Neural crest cell (in vitro differentiated cells): ENCODE data around the gene DYSF. TPM values are rescaled to one million over a fixed set of nuclear protein-coding genes. Genes with fewer than 3 reads are reported as not detected.

Experiments used
- DNase-seq: peaks from one replicate; pipeline ENCODE4 v3.0.0; 2021; ENCODE audit warnings: low read depth, mixed read lengths, low spot score
- H3K27ac Mint-ChIP-seq: one replicate; pipeline ENCODE4 v1.8.0; 2021; ENCODE audit warnings: mild to moderate bottlenecking, mixed read lengths; ENCODE audit not compliant: unreplicated experiment
- H3K27me3 Mint-ChIP-seq: 2 replicates; pipeline ENCODE4 v1.8.0; 2021; ENCODE audit warnings: low read depth, mild to moderate bottlenecking, mixed read lengths
- H3K36me3 Mint-ChIP-seq: 2 replicates; pipeline ENCODE4 v1.8.0; 2021; ENCODE audit warnings: low read depth, mild to moderate bottlenecking, mixed read lengths
- H3K4me1 Mint-ChIP-seq: 2 replicates; pipeline ENCODE4 v1.8.0; 2021; ENCODE audit warnings: mixed read lengths
- H3K4me3 Mint-ChIP-seq: one replicate; pipeline ENCODE4 v1.8.0; 2021; ENCODE audit warnings: mild to moderate bottlenecking, mixed read lengths
- H3K9me3 Mint-ChIP-seq: 2 replicates; pipeline ENCODE4 v1.8.0; 2021; ENCODE audit warnings: mixed read lengths
- total RNA-seq: library from RNA; stranded (reverse); gene quantifications from 2 replicates; pipeline ENCODE4 v1.2.1, GENCODE V29; 2021
- TF ChIP-seq, protein P1 (sequence below): fragments of 200-600 bp; sonication (generic); conservative IDR thresholded peaks from 2 replicates; pipeline ENCODE4 v1.5.0; 2021; ENCODE audit warnings: antibody characterized with exemption, mild to moderate bottlenecking

DYSF gene
- total RNA-seq, 1 donor from 2014 or later: 2.2 TPM

- TF ChIP-seq, protein P1, sequence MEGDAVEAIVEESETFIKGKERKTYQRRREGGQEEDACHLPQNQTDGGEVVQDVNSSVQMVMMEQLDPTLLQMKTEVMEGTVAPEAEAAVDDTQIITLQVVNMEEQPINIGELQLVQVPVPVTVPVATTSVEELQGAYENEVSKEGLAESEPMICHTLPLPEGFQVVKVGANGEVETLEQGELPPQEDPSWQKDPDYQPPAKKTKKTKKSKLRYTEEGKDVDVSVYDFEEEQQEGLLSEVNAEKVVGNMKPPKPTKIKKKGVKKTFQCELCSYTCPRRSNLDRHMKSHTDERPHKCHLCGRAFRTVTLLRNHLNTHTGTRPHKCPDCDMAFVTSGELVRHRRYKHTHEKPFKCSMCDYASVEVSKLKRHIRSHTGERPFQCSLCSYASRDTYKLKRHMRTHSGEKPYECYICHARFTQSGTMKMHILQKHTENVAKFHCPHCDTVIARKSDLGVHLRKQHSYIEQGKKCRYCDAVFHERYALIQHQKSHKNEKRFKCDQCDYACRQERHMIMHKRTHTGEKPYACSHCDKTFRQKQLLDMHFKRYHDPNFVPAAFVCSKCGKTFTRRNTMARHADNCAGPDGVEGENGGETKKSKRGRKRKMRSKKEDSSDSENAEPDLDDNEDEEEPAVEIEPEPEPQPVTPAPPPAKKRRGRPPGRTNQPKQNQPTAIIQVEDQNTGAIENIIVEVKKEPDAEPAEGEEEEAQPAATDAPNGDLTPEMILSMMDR: no peak
- H3K27me3 Mint-ChIP-seq: peaks cover 17% of the 10 kb centered on the region
- H3K4me3 Mint-ChIP-seq: peak overlapping the region; percentile 50
- H3K36me3 Mint-ChIP-seq: no peaks in the 10 kb centered on the region
- H3K4me1 Mint-ChIP-seq: peaks cover 17% of the 10 kb centered on the region
- no peak overlapping the region for H3K27ac Mint-ChIP-seq
- no peaks in the 10 kb centered on the region for H3K9me3 Mint-ChIP-seq
- DNase-seq: no peak
These were observed 7.9 kb downstream of the DYSF start for GRCh38 chr2:71461304-71461671.

DNA sequence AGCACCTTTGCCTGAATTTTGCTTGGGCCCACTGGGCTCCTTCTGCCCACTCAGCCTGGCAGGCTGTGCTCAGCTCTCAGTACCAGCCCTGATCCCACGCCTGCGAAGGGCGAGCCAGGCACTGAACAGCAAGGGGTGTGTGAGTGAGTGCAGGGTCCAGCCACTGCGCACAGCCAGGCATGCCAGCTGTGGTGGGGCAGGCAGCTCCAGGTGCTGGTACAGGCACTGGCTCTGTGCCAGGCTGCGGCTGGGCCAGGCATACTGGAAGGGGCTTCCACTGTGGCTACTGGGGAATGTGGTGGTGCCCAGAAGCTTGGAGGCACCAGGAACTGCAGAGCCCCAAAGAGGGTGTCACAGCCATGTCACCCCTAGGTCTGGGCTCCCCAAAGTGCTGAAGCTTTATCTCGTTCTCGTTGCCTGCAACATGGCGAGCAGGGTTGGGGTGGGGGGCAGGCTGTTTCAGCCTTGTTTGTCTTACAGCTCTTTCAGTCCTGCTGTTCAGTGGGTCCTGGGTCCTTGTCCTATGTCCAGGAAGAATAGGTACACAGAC lies 8.8 kb downstream of the DYSF start:
- peaks cover 15% of the 10 kb centered on the region for H3K4me1 Mint-ChIP-seq
- TF ChIP-seq, protein P1: no peak
- H3K27ac Mint-ChIP-seq: no peak overlapping the region
- no peak overlapping the region for H3K4me3 Mint-ChIP-seq
- no peaks in the 10 kb centered on the region for H3K9me3 Mint-ChIP-seq
- peaks cover 20% of the 10 kb centered on the region for H3K27me3 Mint-ChIP-seq
- no peaks in the 10 kb centered on the region for H3K36me3 Mint-ChIP-seq
- no peak for DNase-seq

- TF ChIP-seq, protein P1: no peak
- Mint-ChIP-seq H3K9me3 (no peaks in the 10 kb centered on the region), H3K4me3 (no peak overlapping the region), H3K36me3 (no peaks in the 10 kb centered on the region), H3K27ac (no peak overlapping the region), H3K27me3 (peaks cover 26% of the 10 kb centered on the region), H3K4me1 (peaks cover 19% of the 10 kb centered on the region)
- no peak for DNase-seq
These were observed 9.4 kb downstream of the DYSF start for GRCh38 chr2:71462641-71463341.

DNA sequence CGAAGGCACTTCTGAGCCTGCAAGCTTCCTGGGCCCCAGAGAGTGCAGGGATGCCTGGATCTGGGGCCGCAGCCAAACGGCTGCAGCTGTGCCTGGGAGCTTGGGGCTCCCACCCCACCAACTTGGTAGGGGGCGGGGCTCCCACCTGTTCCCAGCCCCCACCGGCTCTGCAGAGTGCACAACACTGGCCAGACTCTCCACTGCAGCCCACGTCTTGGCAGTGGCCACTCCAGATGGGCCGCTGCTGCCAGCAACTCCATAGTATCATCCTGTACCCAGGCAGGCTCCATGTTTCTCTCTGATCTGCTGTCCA lies 9.9 kb downstream of the DYSF start:
- H3K36me3 Mint-ChIP-seq: no peaks in the 10 kb centered on the region
- peaks cover 31% of the 10 kb centered on the region for H3K27me3 Mint-ChIP-seq
- TF ChIP-seq, protein P1: no peak
- DNase-seq: no peak
- H3K4me3 Mint-ChIP-seq: no peak overlapping the region
- peaks cover 18% of the 10 kb centered on the region for H3K4me1 Mint-ChIP-seq
- H3K27ac Mint-ChIP-seq: no peak overlapping the region
- H3K9me3 Mint-ChIP-seq: no peaks in the 10 kb centered on the region

GRCh38 chr2:71464389-71464788 lies 11.0 kb downstream of the DYSF start:
- peaks cover 42% of the 10 kb centered on the region for H3K27me3 Mint-ChIP-seq
- no peaks in the 10 kb centered on the region for H3K36me3 Mint-ChIP-seq
- H3K27ac Mint-ChIP-seq: no peak overlapping the region
- TF ChIP-seq, protein P1: no peak
- H3K4me3 Mint-ChIP-seq: no peak overlapping the region
- peaks cover 14% of the 10 kb centered on the region for H3K4me1 Mint-ChIP-seq
- H3K9me3 Mint-ChIP-seq: no peaks in the 10 kb centered on the region
- DNase-seq: no peak
